ENCODE data around the gene MUC12. TPM values are rescaled to one million over a fixed set of nuclear protein-coding genes. Genes with fewer than 3 reads are reported as not detected.
"Not testable (repeated sequence)": the region's sequence is repeated elsewhere in the genome, so short reads cannot be mapped to it uniquely, and the experiment has no call there.

MUC12 gene
- total RNA-seq, 6 experiments from 2014 or later: 0.91 to 2.3 (median 1.6) TPM

DNA sequence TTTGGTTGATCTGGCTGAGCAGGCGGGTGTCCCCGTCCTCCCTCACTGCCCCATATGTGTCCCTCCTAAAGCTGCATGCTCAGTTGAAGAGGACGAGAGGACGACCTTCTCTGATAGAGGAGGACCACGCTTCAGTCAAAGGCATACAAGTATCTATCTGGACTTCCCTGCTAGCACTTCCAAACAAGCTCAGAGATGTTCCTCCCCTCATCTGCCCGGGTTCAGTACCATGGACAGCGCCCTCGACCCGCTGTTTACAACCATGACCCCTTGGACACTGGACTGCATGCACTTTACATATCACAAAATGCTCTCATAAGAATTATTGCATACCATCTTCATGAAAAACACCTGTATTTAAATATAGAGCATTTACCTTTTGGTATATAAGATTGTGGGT is 89.0 kb downstream of the MUC12 start:
- Mint-ChIP-seq H3K27ac (no peak overlapping the region), H3K4me3 (no peak overlapping the region), H3K36me3 (ENCODE audit: low read depth) (no peaks in the 10 kb centered on the region), H3K4me1 (ENCODE audit: low read depth) (0 out of 2 replicates have a peak, but pooled peaks cover 4% of the 10 kb centered on the region), H3K27me3 (ENCODE audit: insufficient read depth) (peaks cover 32% of the 10 kb centered on the region), H3K9me3 (no peaks in the 10 kb centered on the region)
- peak; percentile 24 for DNase-seq
- TF ChIP-seq, protein P1, sequence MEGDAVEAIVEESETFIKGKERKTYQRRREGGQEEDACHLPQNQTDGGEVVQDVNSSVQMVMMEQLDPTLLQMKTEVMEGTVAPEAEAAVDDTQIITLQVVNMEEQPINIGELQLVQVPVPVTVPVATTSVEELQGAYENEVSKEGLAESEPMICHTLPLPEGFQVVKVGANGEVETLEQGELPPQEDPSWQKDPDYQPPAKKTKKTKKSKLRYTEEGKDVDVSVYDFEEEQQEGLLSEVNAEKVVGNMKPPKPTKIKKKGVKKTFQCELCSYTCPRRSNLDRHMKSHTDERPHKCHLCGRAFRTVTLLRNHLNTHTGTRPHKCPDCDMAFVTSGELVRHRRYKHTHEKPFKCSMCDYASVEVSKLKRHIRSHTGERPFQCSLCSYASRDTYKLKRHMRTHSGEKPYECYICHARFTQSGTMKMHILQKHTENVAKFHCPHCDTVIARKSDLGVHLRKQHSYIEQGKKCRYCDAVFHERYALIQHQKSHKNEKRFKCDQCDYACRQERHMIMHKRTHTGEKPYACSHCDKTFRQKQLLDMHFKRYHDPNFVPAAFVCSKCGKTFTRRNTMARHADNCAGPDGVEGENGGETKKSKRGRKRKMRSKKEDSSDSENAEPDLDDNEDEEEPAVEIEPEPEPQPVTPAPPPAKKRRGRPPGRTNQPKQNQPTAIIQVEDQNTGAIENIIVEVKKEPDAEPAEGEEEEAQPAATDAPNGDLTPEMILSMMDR (IDR thresholded peaks at IDR 0.05): no peak

DNA sequence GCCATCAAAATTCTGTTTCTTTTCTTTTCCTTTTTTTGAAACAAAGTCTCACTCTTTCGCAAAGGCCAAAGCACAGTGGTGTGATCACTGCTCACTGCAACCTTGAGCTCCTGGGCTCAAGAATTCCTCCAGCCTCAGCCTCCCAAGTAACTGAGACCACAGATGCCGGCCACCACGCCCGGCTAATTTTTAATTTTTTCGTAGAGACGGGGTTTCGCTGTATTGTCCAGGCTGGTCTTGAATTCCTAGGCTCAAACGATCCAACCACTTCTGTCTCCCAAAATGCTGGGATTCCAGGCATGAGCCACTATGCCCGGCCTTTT is 90.2 kb downstream of the MUC12 start:
- DNase-seq: no peak
- H3K27ac Mint-ChIP-seq: no peak overlapping the region
- no peaks in the 10 kb centered on the region for H3K9me3 Mint-ChIP-seq
- H3K36me3 Mint-ChIP-seq (ENCODE audit: low read depth): no peaks in the 10 kb centered on the region
- peaks cover 37% of the 10 kb centered on the region for H3K27me3 Mint-ChIP-seq (ENCODE audit: insufficient read depth)
- H3K4me1 Mint-ChIP-seq (ENCODE audit: low read depth): 0 out of 2 replicates have a peak, but pooled peaks cover 4% of the 10 kb centered on the region
- TF ChIP-seq, protein P1 (IDR thresholded peaks at IDR 0.05): peak; percentile 69; the same call in 1 of the 2 replicates
- H3K4me3 Mint-ChIP-seq: no peak overlapping the region

DNA sequence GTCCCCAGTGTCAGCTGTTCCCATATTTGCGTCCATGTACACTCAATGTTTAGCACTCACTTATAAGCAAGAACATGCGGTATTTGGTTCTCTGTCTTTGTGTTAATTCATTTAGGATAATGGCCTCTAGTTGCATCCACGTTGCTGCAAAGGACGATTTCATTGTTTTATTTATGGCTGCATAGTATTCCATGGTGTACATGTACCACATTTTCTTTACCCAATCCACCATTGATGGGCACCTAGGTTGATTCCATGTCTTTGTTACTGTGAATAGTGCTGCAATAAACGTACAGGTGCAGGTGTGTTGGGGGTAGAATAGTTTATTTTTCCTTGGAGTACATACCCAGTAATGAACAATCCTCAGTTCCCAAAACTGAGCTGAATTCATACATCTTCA is 91.6 kb downstream of the MUC12 start:
- Mint-ChIP-seq H3K36me3 (ENCODE audit: low read depth) (no peaks in the 10 kb centered on the region), H3K9me3 (no peaks in the 10 kb centered on the region), H3K27ac (no peak overlapping the region), H3K4me3 (no peak overlapping the region), H3K27me3 (ENCODE audit: insufficient read depth) (peaks cover 37% of the 10 kb centered on the region), H3K4me1 (ENCODE audit: low read depth) (0 out of 2 replicates have a peak, but pooled peaks cover 4% of the 10 kb centered on the region)
- DNase-seq: no peak
- TF ChIP-seq, protein P1 (IDR thresholded peaks at IDR 0.05): no peak

DNA sequence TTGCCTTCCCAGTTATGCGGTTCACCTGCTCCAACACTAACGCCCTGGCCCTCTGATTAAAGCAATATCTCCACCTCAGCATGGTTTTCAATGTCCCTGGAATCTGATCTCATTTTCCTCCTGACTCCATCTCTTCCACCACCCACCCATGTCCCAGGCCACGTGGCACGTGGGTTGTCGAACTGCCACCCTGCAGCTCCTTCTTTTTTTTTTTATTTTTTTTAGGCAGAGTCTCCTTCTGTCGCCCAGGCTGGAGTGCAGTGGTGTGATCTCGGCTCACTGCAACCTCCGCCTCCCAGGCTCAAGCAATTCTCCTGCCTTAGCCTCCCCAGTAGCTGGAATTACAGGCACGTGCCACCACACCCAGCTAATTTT is 94.8 kb downstream of the MUC12 start:
- DNase-seq; H3K4me3 Mint-ChIP-seq; H3K27ac Mint-ChIP-seq; H3K9me3 Mint-ChIP-seq; H3K36me3 Mint-ChIP-seq (ENCODE audit: low read depth): not testable (repeated sequence)
- H3K27me3 Mint-ChIP-seq (ENCODE audit: insufficient read depth): peaks cover 32% of the 10 kb centered on the region
- H3K4me1 Mint-ChIP-seq (ENCODE audit: low read depth): peaks cover 13% of the 10 kb centered on the region; the same call in 1 of the 2 replicates

DNA sequence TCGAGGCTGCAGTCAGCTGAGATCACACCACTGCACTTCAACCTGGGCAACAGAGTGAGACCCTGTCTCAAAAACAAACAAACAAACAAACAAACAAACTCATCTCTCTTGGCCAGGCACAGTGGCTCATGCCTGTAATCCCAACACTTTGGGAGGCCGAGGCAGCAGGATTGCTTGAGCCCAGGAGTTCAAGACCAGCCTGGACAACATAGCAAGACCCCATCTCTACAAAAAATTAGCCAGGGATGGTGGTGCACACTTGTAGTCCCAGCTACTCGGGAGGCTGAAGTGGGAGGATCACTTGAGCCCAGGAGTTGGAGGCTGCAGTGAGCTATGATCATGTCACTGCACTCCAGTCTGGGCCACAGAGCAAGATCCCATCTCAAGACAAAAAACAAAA is 95.8 kb downstream of the MUC12 start:
- not testable (repeated sequence) for H3K4me1 Mint-ChIP-seq (ENCODE audit: low read depth); H3K4me3 Mint-ChIP-seq; H3K36me3 Mint-ChIP-seq (ENCODE audit: low read depth); H3K27ac Mint-ChIP-seq; H3K9me3 Mint-ChIP-seq; DNase-seq
- peaks cover 37% of the 10 kb centered on the region for H3K27me3 Mint-ChIP-seq (ENCODE audit: insufficient read depth)

DNA sequence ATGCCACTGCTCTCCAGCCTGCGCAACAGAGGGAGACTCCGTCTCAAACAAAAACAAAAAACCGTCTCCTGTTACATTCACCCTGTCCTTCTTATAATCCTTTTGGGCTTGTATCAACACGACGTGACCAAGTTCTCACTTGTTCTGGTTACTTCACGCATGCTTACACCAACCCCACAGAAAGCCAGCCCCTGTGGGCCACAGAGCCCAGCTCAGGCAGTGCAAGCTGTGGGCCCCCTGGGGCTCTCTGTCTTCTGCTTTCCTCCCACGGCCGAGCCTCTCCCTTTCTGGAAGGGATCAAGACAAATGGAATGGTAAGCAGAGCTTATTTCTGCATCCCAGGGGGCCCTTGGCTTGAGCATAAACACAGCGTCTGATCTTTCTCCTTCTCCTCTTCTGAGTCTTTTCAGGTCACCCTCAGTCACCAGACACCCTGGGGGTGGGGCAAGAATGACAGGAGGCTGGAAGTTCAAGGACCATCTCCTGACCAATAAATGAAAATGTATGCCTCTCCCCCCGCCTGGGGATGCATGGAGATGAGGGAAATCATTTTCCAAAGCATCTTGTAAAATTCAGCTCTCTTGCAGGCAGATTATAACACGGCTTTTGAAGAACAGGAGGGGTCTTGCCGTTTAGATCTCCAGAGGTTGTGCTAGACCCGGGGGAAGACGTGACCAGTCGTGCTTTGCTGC is 96.9 kb downstream of the MUC12 start:
- no peak for DNase-seq
- Mint-ChIP-seq H3K4me1 (ENCODE audit: low read depth) (peaks cover 9% of the 10 kb centered on the region; the same call in 1 of the 2 replicates), H3K27me3 (ENCODE audit: insufficient read depth) (peaks cover 31% of the 10 kb centered on the region), H3K36me3 (ENCODE audit: low read depth) (no peaks in the 10 kb centered on the region), H3K9me3 (no peaks in the 10 kb centered on the region), H3K27ac (no peak overlapping the region), H3K4me3 (no peak overlapping the region)
- TF ChIP-seq, protein P1 (IDR thresholded peaks at IDR 0.05): no peak
